PC-3 (cell line): ENCODE data around the gene HCLS1. TPM values are rescaled to one million over a fixed set of nuclear protein-coding genes. Genes with fewer than 3 reads are reported as not detected.
"Not testable (repeated sequence)": the region's sequence is repeated elsewhere in the genome, so short reads cannot be mapped to it uniquely, and the experiment has no call there.

Source experiments
- ATAC-seq: fragments of 200-7000 bp; cut with Tn5 transposase; 2 replicates; pipeline ENCODE4 v1.9.1; 2020; ENCODE audit warnings: mild to moderate bottlenecking, moderate library complexity
- BruUV-seq: library from RNA; stranded (reverse); fragments of 400-500 nt; replicated peaks from 2 replicates; lab custom pipeline; 2021; lab: Mats Ljungman, UMichigan
- CTCF ChIA-PET: fragments of 300-600 bp; sonication (Branson Sonifier 250); formaldehyde crosslinking; loops from one replicate; lab custom pipeline; 2022; ENCODE audit warnings: antibody characterized with exemption; lab: Charles Lee
- POLR2A ChIA-PET: fragments of 300-600 bp; sonication (Branson Sonifier 250); formaldehyde crosslinking; loops from one replicate; lab custom pipeline; 2022; ENCODE audit warnings: antibody characterized with exemption; ENCODE audit not compliant: unreplicated experiment; lab: Charles Lee
- DNase-seq: peaks from one replicate; pipeline ENCODE4 v3.0.0-alpha.2; 2015
- H2AFZ ChIP-seq: fragments of 300-600 bp; sonication (generic); 2 replicates; pipeline ENCODE4 v1.6.0; 2016; ENCODE audit warnings: antibody characterized with exemption, low read length
- H3F3A ChIP-seq: fragments of 300-600 bp; sonication (generic); one replicate; pipeline ENCODE4 v1.6.0; 2017; ENCODE audit warnings: antibody characterized with exemption, low read length, control low read depth, mild to moderate bottlenecking; ENCODE audit not compliant: unreplicated experiment
- H3K27ac ChIP-seq: fragments of 300-600 bp; sonication (generic); 2 replicates; pipeline ENCODE4 v1.5.1; 2016; ENCODE audit warnings: mild to moderate bottlenecking, low read length
- H3K27me3 ChIP-seq: fragments of 300-600 bp; sonication (generic); 2 replicates; pipeline ENCODE4 v1.6.1; 2016; ENCODE audit warnings: low read length, mixed read lengths
- H3K36me3 ChIP-seq: fragments of 300-600 bp; sonication (generic); 2 replicates; pipeline ENCODE4 v1.6.1; 2016; ENCODE audit warnings: low read depth, mixed run types, low read length, mixed read lengths
- H3K4me1 ChIP-seq: fragments of 300-600 bp; sonication (generic); 2 replicates; pipeline ENCODE4 v1.5.1; 2016; ENCODE audit warnings: low read length; ENCODE audit not compliant: insufficient read depth
- H3K4me2 ChIP-seq: fragments of 300-600 bp; sonication (generic); 2 replicates; pipeline ENCODE4 v1.6.0; 2016; ENCODE audit warnings: low read length
- H3K4me3 ChIP-seq: fragments of 300-600 bp; sonication (generic); 2 replicates; pipeline ENCODE4 v1.5.1; 2016; ENCODE audit warnings: mild to moderate bottlenecking, low read length, mixed read lengths
- H3K79me2 ChIP-seq: fragments of 300-600 bp; sonication (generic); 2 replicates; pipeline ENCODE4 v1.6.1; 2017; ENCODE audit warnings: low read length, mixed read lengths
- H3K9ac ChIP-seq: fragments of 300-600 bp; sonication (generic); 2 replicates; pipeline ENCODE4 v1.6.0; 2016; ENCODE audit warnings: mild to moderate bottlenecking, low read length
- H3K9me2 ChIP-seq: fragments of 300-600 bp; sonication (generic); replicated peaks from 2 replicates; pipeline ENCODE4 v1.6.1; 2016; ENCODE audit warnings: mixed run types, low read length, mixed read lengths
- H3K9me3 ChIP-seq: fragments of 300-600 bp; sonication (generic); 2 replicates; pipeline ENCODE4 v1.6.1; 2016; ENCODE audit warnings: low read length, mixed read lengths
- H4K20me1 ChIP-seq: fragments of 300-600 bp; sonication (generic); 2 replicates; pipeline ENCODE4 v1.6.1; 2016; ENCODE audit warnings: low read length, mixed read lengths
- CTCF ChIP-seq: fragments of 300-600 bp; sonication (generic); conservative IDR thresholded peaks from 2 replicates; pipeline ENCODE4 v1.5.1; 2017; ENCODE audit warnings: antibody characterized with exemption, low read depth, mild to moderate bottlenecking, low read length
- EZH2 ChIP-seq: fragments of 300-600 bp; sonication (generic); IDR thresholded peaks from one replicate; pipeline ENCODE4 v1.6.1; 2017; ENCODE audit warnings: antibody characterized with exemption, mild to moderate bottlenecking, low read length; ENCODE audit not compliant: unreplicated experiment
- EZH2phosphoT487 ChIP-seq: fragments of 300-600 bp; sonication (generic); IDR thresholded peaks from 2 replicates; pipeline ENCODE4 v1.6.1; 2018; ENCODE audit warnings: mild to moderate bottlenecking, antibody characterized with exemption, low read length, borderline replicate concordance
- intact Hi-C: fragments of 100-400 bp; cut with micrococcal nuclease; formaldehyde crosslinking; loops from 2 replicates; pipeline ENCODE4 v1.9.0; 2023
- total RNA-seq: library from RNA; depleted of rRNA; stranded (reverse); fragments of >200 nt; gene quantifications from 2 replicates; pipeline ENCODE4 v1.2.3, GENCODE V29; 2014

The HCLS1 gene
- total RNA-seq, 1 experiment from 2014 or later, result 5.8 TPM

GRCh38 chr3:121606106-121606505 lies 54.6 kb downstream of the HCLS1 start:
- no peaks in the 10 kb centered on the region for H3K9me3 ChIP-seq
- H3K9me2 ChIP-seq, result no peaks in the 10 kb centered on the region
- CTCF ChIA-PET, result no interaction called here
- no peak overlapping the region for H3K9ac ChIP-seq
- intact Hi-C loops, result no loop called here
- no peak overlapping the region for H3K27ac ChIP-seq
- BruUV-seq, result no TSS peak
- H3F3A ChIP-seq, result no peaks in the 10 kb centered on the region
- DNase-seq (no peak), ATAC-seq (no peak)
- H3K4me2 ChIP-seq, result no peak overlapping the region
- TF ChIP-seq CTCF, result no peak
- TF ChIP-seq EZH2, result no peak
- TF ChIP-seq EZH2phosphoT487, result no peak
- H3K79me2 ChIP-seq, result no peaks in the 10 kb centered on the region
- H2AFZ ChIP-seq, result no peak overlapping the region
- H3K4me1 ChIP-seq, result no peaks in the 10 kb centered on the region
- no peaks in the 10 kb centered on the region for H4K20me1 ChIP-seq
- no peaks in the 10 kb centered on the region for H3K36me3 ChIP-seq
- H3K4me3 ChIP-seq, result no peak overlapping the region
- POLR2A ChIA-PET, result interaction anchor here (0.5 kb wide), 1 partner anchor 88 kb away, joined by 4 read pairs; no protein-coding TSS in a partner anchor
- H3K27me3 ChIP-seq, result no peaks in the 10 kb centered on the region

- Histone ChIP-seq H2AFZ (no peak overlapping the region), H3K36me3 (no peaks in the 10 kb centered on the region), H3K27me3 (no peaks in the 10 kb centered on the region), H3K9ac (no peak overlapping the region), H3K4me3 (no peak overlapping the region), H3F3A (no peaks in the 10 kb centered on the region), H3K27ac (no peak overlapping the region), H3K4me2 (no peak overlapping the region), H3K4me1 (no peaks in the 10 kb centered on the region), H3K9me3 (no peaks in the 10 kb centered on the region), H3K9me2 (no peaks in the 10 kb centered on the region), H3K79me2 (no peaks in the 10 kb centered on the region), H4K20me1 (no peaks in the 10 kb centered on the region)
- no TSS peak for BruUV-seq
- DNase-seq, result no peak
- TF ChIP-seq EZH2 (no peak), CTCF (no peak), EZH2phosphoT487 (no peak)
- no peak for ATAC-seq
- CTCF ChIA-PET, result no interaction called here
- POLR2A ChIA-PET, result no interaction called here
- intact Hi-C loops, result no loop called here
These were observed 55.9 kb downstream of the HCLS1 start for GRCh38 chr3:121604759-121605158.

GRCh38 chr3:121601212-121601812 lies 59.4 kb downstream of the HCLS1 start:
- H3K36me3 ChIP-seq, result no peaks in the 10 kb centered on the region
- BruUV-seq, result no TSS peak
- ATAC-seq (no peak), DNase-seq (no peak)
- H4K20me1 ChIP-seq, result no peaks in the 10 kb centered on the region
- ChIA-PET POLR2A (no interaction called here), CTCF (no interaction called here)
- no peaks in the 10 kb centered on the region for H3K4me1 ChIP-seq
- H3K9me2 ChIP-seq, result no peaks in the 10 kb centered on the region
- H3K27ac ChIP-seq, result no peak overlapping the region
- H3F3A ChIP-seq, result no peaks in the 10 kb centered on the region
- H3K9ac ChIP-seq, result no peak overlapping the region
- no peaks in the 10 kb centered on the region for H3K79me2 ChIP-seq
- no peaks in the 10 kb centered on the region for H3K9me3 ChIP-seq
- H3K4me2 ChIP-seq, result no peak overlapping the region
- intact Hi-C loops, result no loop called here
- no peak overlapping the region for H2AFZ ChIP-seq
- TF ChIP-seq CTCF (no peak), EZH2phosphoT487 (no peak), EZH2 (no peak)
- H3K27me3 ChIP-seq, result no peaks in the 10 kb centered on the region
- no peak overlapping the region for H3K4me3 ChIP-seq

DNA sequence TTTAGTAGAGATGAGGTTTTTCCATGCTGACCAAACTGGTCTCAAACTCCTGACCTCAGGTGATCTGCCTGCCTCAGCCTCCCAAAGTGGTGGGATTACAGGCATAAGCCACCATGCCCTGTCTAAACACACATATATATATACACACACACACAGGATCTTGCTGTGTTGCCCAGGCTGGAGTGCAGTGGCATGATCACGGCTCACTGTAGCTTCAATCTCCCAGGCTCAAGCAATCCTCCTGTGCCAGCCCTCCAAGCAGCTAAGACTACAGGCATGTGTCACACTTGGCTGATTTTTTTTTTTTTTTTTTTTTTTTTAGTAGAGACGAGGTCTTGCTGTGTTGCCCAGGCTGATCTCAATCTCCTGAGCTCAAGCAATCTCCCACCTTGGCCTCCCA lies 60.8 kb downstream of the HCLS1 start:
- intact Hi-C loops, H3K27me3 ChIP-seq, CTCF ChIA-PET: not testable (repeated sequence)

More for the DNA sequence above, 60.8 kb downstream of the HCLS1 start:
- H3F3A ChIP-seq, H3K4me1 ChIP-seq, H3K79me2 ChIP-seq, ATAC-seq, BruUV-seq, H3K4me2 ChIP-seq, H3K9me3 ChIP-seq, H3K4me3 ChIP-seq, H3K9ac ChIP-seq, H3K27ac ChIP-seq, H3K9me2 ChIP-seq, H3K36me3 ChIP-seq, DNase-seq, POLR2A ChIA-PET, H4K20me1 ChIP-seq, H2AFZ ChIP-seq: not testable (repeated sequence)
